Endodermal cell (in vitro differentiated cells): ENCODE measurements around the gene TVP23A. TPM values are rescaled to one million over a fixed set of nuclear protein-coding genes. Genes with fewer than 3 reads are reported as not detected.

Source experiments
- DNase-seq: peaks from one replicate; pipeline ENCODE4 v3.0.0-alpha.2; 2017
- H3K27ac ChIP-seq: 2 replicates; pipeline ENCODE4 v1.5.1; 2013; ENCODE audit warnings: mild to moderate bottlenecking, low read depth, low read length, moderate library complexity
- H3K27me3 ChIP-seq: 2 replicates; pipeline ENCODE4 v1.6.1; 2013; ENCODE audit warnings: mild to moderate bottlenecking, low read length, moderate library complexity; ENCODE audit not compliant: insufficient read depth, control insufficient read depth, poor library complexity, severe bottlenecking
- H3K36me3 ChIP-seq: 2 replicates; pipeline ENCODE4 v1.7.0; 2013; ENCODE audit warnings: mild to moderate bottlenecking, low read length, moderate library complexity; ENCODE audit not compliant: control insufficient read depth, insufficient read depth
- H3K4me1 ChIP-seq: one replicate; pipeline ENCODE4 v1.7.0; 2013; ENCODE audit warnings: low read length; ENCODE audit not compliant: control insufficient read depth, insufficient read depth
- H3K4me3 ChIP-seq: 2 replicates; pipeline ENCODE4 v1.5.1; 2013; ENCODE audit warnings: mild to moderate bottlenecking, low read length, moderate library complexity
- H3K9ac ChIP-seq: 2 replicates; pipeline ENCODE4 v1.6.1; 2013; ENCODE audit warnings: mild to moderate bottlenecking, low read length, moderate library complexity; ENCODE audit not compliant: poor library complexity, severe bottlenecking; ENCODE audit errors: extremely low read depth
- H3K9me3 ChIP-seq: 2 replicates; pipeline ENCODE4 v1.6.1; 2013; ENCODE audit warnings: mild to moderate bottlenecking, low read length, moderate library complexity; ENCODE audit not compliant: control insufficient read depth
- H3K27ac Mint-ChIP-seq: 2 replicates; pipeline ENCODE4 v1.8.0; 2020; ENCODE audit warnings: mixed read lengths
- H3K27me3 Mint-ChIP-seq: 2 replicates; pipeline ENCODE4 v1.8.0; 2021; ENCODE audit warnings: mild to moderate bottlenecking, mixed read lengths; ENCODE audit not compliant: insufficient read depth
- H3K36me3 Mint-ChIP-seq: 2 replicates; pipeline ENCODE4 v1.8.0; 2020; ENCODE audit warnings: low read depth, mixed read lengths
- H3K4me1 Mint-ChIP-seq: 2 replicates; pipeline ENCODE4 v1.8.0; 2020; ENCODE audit warnings: mixed read lengths
- H3K4me3 Mint-ChIP-seq: 2 replicates; pipeline ENCODE4 v1.8.0; 2020; ENCODE audit warnings: mild to moderate bottlenecking, moderate library complexity, mixed read lengths
- H3K9me3 Mint-ChIP-seq: 2 replicates; pipeline ENCODE4 v1.8.0; 2020; ENCODE audit warnings: mild to moderate bottlenecking, mixed read lengths
- CTCF ChIP-seq: fragments of 200-600 bp; sonication (generic); conservative IDR thresholded peaks from 2 replicates; pipeline ENCODE4 v1.5.0; 2021; ENCODE audit warnings: antibody characterized with exemption, mild to moderate bottlenecking
- WGBS, 2 experiments: methylation state at CpG; one replicate each; pipeline versions ENCODE4 v1.1.5 to v1.1.7; 2013; ENCODE audit warnings: missing lambda C conversion rate in 2 of 2, mixed read lengths in 1 of 2; ENCODE audit not compliant: insufficient coverage in 1 of 2, insufficient read length in 1 of 2; 5-methylcytosine and 5-hydroxymethylcytosine counted together
- total RNA-seq, 2 donors: library from RNA; stranded (reverse); fragmentation: NEBNext Ultra II Directional in 1 of 2; extraction: Animal tissue kit (Norgen Biotek cat#: 25700) in 1 of 2; gene quantifications; 2 replicates in 1 of 2; 3 replicates in 1 of 2; pipeline ENCODE4 v1.2.1, GENCODE V29; 2021

TVP23A gene
- total RNA-seq, 2 donors from 2014 or later = 7.6 to 13.6 TPM

DNA sequence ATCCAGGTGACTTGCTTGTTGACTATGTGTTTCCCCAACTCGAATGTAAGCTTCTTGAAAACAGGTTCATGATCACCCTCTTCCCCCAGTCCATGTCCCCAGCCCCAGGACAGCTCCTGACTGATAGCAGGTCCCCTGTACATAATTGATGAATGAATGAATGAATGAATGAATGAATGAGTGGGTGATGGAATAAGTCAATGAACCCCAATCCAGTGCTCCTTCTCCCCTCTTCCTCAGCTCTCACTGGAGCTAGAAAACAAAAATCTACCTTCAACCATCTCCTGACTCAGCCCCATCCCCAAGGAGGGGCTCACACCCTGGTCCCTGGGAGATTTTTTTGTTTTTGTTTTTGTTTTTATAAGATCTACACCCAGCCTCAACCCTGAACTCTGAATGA is 16.2 kb upstream of the TVP23A start:
- WGBS, 2 experiments = 92% methylated on average over 1 of the region's 1 CpG; no CpG with 5 or more reads in 1 of the 2 experiments
- Histone ChIP-seq H3K27me3 (no peaks in the 10 kb centered on the region), H3K36me3 (no peaks in the 10 kb centered on the region), H3K4me3 (no peak overlapping the region), H3K4me1 (no peaks in the 10 kb centered on the region), H3K9me3 (no peaks in the 10 kb centered on the region), H3K27ac (no peak overlapping the region), H3K9ac (no peak overlapping the region)
- no peaks in the 10 kb centered on the region for H3K36me3 Mint-ChIP-seq
- TF ChIP-seq CTCF = no peak
- no peaks in the 10 kb centered on the region for H3K4me1 Mint-ChIP-seq
- no peak for DNase-seq
- H3K27me3 Mint-ChIP-seq = peaks cover 7% of the 10 kb centered on the region
- no peak overlapping the region for H3K27ac Mint-ChIP-seq
- no peaks in the 10 kb centered on the region for H3K9me3 Mint-ChIP-seq
- no peak overlapping the region for H3K4me3 Mint-ChIP-seq

GRCh38 chr16:10834130-10834529 is 15.5 kb upstream of the TVP23A start:
- Histone ChIP-seq H3K4me1 (no peaks in the 10 kb centered on the region), H3K36me3 (no peaks in the 10 kb centered on the region), H3K9me3 (no peaks in the 10 kb centered on the region), H3K9ac (no peak overlapping the region), H3K27me3 (no peaks in the 10 kb centered on the region), H3K4me3 (no peak overlapping the region), H3K27ac (no peak overlapping the region)
- no peak overlapping the region for H3K4me3 Mint-ChIP-seq
- H3K4me1 Mint-ChIP-seq = no peaks in the 10 kb centered on the region
- no peak overlapping the region for H3K27ac Mint-ChIP-seq
- H3K36me3 Mint-ChIP-seq = no peaks in the 10 kb centered on the region
- no peaks in the 10 kb centered on the region for H3K9me3 Mint-ChIP-seq
- H3K27me3 Mint-ChIP-seq = peaks cover 7% of the 10 kb centered on the region
- no peak for TF ChIP-seq CTCF
- WGBS, 2 experiments = 84 to 86% methylated on average over 5 to 10 of the region's 10 CpGs
- DNase-seq = no peak

DNA sequence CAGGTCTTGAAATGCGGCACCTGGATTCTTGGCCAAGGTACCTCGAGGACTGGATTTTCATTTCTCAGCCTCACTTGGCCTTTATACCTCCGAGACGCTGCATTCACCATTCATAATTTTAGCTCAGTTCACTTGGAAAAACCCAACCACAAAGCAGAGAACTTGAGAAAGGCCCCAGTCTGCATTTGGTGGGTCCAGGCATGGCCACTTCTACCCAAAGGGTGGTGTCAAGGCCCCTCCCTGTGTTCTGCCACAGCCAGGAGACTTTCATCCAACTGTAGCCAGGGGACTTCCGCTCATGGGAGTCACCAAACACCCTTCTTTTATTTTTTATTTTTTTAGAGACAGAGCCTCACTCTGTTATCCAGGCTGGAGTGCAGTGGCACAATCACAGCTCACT is 14.7 kb upstream of the TVP23A start:
- H3K27ac Mint-ChIP-seq = no peak overlapping the region
- no peak for TF ChIP-seq CTCF
- no peaks in the 10 kb centered on the region for H3K4me1 Mint-ChIP-seq
- no peaks in the 10 kb centered on the region for H3K27me3 ChIP-seq
- no peak overlapping the region for H3K4me3 Mint-ChIP-seq
- no peak for DNase-seq
- no peaks in the 10 kb centered on the region for H3K36me3 Mint-ChIP-seq
- H3K9ac ChIP-seq = no peak overlapping the region
- no peak overlapping the region for H3K4me3 ChIP-seq
- H3K27ac ChIP-seq = no peak overlapping the region
- H3K36me3 ChIP-seq = no peaks in the 10 kb centered on the region
- H3K4me1 ChIP-seq = no peaks in the 10 kb centered on the region
- WGBS, 2 experiments = 89 to 90% methylated on average over 1 to 5 of the region's 5 CpGs
- peaks cover 7% of the 10 kb centered on the region for H3K27me3 Mint-ChIP-seq
- no peaks in the 10 kb centered on the region for H3K9me3 Mint-ChIP-seq
- H3K9me3 ChIP-seq = no peaks in the 10 kb centered on the region
